Measurements from ENCODE around the gene TPSB2. TPM values are rescaled to one million over a fixed set of nuclear protein-coding genes. Genes with fewer than 3 reads are reported as not detected.
"Not testable (repeated sequence)": the region's sequence is repeated elsewhere in the genome, so short reads cannot be mapped to it uniquely, and the experiment has no call there.

Gene TPSB2
- total RNA-seq, 1 donor from 2014 or later = not detected

GRCh38 chr16:1200014-1200627, 29.9 kb downstream of the TPSB2 start:
- Histone ChIP-seq H3K4me3 (ENCODE audit: low read depth, low read length) (no peak overlapping the region), H3K27me3 (ENCODE audit: control insufficient read depth, insufficient read depth, low read length) (no peaks in the 10 kb centered on the region), H3K36me3 (ENCODE audit: control insufficient read depth, insufficient read depth, low read length) (no peaks in the 10 kb centered on the region)
- DNase-seq (ENCODE audit: low read depth) (no peak), FAIRE-seq (no peak)
- TF ChIP-seq CTCF (IDR thresholded peaks at IDR 0.05; ENCODE audit: insufficient read depth, low read length, severe bottlenecking) = no peak

DNA sequence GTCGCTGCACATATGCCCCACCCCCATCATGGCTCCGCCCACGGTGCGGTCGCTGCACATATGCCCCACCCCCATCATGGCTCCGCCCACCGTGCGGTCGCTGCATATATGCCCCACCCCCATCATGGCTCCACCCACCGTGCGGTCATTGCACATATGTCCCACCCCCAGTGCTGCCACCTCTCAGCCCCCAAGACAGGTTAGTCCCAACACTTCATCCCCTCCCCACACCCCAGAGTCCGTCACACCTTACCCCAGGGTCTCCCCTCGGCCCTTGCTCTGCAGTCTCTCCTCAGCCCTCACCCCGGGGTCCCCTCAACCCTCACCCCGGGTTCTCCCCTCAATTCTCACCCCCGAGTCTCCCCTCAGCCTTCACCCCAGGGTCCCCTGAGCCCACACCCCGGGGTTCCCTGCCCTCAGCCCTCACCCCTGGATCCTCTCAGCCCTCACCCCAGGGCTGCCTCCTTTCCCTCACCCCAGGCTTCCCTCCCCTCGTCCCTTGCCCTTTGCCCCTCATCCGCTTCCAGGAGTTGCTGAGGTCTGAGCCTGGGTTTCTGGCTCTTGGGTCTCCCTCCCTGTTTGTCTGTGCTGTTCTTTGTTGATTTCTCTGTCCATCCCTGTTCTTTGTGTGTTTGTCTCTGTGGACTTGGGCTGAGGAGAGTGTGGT, 30.5 kb downstream of the TPSB2 start:
- Histone ChIP-seq H3K4me3 (ENCODE audit: low read depth, low read length) (no peak overlapping the region), H3K27me3 (ENCODE audit: control insufficient read depth, insufficient read depth, low read length) (no peaks in the 10 kb centered on the region), H3K36me3 (ENCODE audit: control insufficient read depth, insufficient read depth, low read length) (no peaks in the 10 kb centered on the region)
- DNase-seq (ENCODE audit: low read depth) (no peak), FAIRE-seq (peak; percentile 32)
- TF ChIP-seq CTCF (IDR thresholded peaks at IDR 0.05; ENCODE audit: insufficient read depth, low read length, severe bottlenecking) = no peak

GRCh38 chr16:1198671-1199346, 31.2 kb downstream of the TPSB2 start:
- not testable (repeated sequence) for H3K4me3 ChIP-seq (ENCODE audit: low read depth, low read length); H3K27me3 ChIP-seq (ENCODE audit: control insufficient read depth, insufficient read depth, low read length); H3K36me3 ChIP-seq (ENCODE audit: control insufficient read depth, insufficient read depth, low read length); FAIRE-seq; DNase-seq (ENCODE audit: low read depth)

DNA sequence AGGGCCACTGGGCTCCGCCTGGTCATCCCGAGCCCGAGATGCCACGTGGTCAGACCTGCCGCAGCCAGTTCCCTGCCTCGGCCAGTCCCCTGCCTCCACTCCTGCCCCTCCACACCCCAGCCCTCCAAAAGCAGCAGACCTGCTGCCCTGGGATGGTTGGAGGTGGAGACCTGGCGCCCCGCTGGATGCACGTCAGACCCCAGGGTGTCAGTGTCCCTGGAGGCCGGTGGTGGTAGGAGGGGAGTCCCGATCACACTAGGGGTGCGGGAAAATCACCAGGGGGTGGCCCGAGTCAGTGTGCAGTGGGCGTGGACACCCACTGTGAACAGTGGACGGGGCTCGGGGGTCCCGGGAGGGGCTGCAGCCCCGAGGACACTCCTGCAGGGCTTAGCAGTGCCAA, 31.8 kb downstream of the TPSB2 start:
- no peak for DNase-seq (ENCODE audit: low read depth)
- Histone ChIP-seq H3K36me3 (ENCODE audit: control insufficient read depth, insufficient read depth, low read length) (no peaks in the 10 kb centered on the region), H3K4me3 (ENCODE audit: low read depth, low read length) (no peak overlapping the region), H3K27me3 (ENCODE audit: control insufficient read depth, insufficient read depth, low read length) (no peaks in the 10 kb centered on the region)
- TF ChIP-seq CTCF (IDR thresholded peaks at IDR 0.05; ENCODE audit: insufficient read depth, low read length, severe bottlenecking) = no peak
- FAIRE-seq = no peak

DNA sequence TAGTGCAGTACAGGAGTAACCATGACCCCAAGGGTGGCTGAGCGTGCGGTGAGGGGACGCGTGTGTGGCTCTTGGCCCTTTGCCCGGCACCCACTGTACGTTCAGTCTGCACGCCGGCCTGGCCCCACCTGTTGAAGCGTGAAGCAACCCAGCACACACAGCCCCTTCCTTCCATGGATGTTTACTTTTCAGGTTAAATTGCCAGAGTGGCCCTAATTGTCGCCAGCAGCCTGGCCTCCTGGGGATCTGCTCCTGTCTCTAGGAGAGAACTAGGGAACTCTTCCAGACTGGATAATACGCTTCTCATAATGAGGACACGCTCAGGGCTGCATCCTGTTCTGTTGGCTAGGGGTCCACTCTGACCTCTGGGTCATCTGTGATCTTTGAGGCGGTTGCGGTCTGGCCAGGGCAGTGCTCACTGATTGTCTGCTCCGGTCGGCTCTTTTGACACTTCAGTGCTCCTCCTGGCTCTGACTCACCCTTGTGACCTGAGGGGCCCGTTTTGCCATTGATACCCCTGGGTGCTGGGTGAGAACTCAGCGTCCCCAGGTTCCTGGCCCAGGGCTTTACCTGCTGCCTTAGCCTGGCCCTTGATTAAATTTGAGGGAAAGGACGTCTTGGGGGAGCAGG, 32.6 kb downstream of the TPSB2 start:
- FAIRE-seq = no peak
- no peaks in the 10 kb centered on the region for H3K27me3 ChIP-seq (ENCODE audit: control insufficient read depth, insufficient read depth, low read length)

More for the DNA sequence above, 32.6 kb downstream of the TPSB2 start:
- no peak overlapping the region for H3K4me3 ChIP-seq (ENCODE audit: low read depth, low read length)
- no peak for TF ChIP-seq CTCF (IDR thresholded peaks at IDR 0.05; ENCODE audit: insufficient read depth, low read length, severe bottlenecking)
- DNase-seq (ENCODE audit: low read depth) = no peak
- H3K36me3 ChIP-seq (ENCODE audit: control insufficient read depth, insufficient read depth, low read length) = no peaks in the 10 kb centered on the region

All from bronchial epithelial cell (primary cell).